ENCODE results near the gene ERGIC3. TPM values are rescaled to one million over a fixed set of nuclear protein-coding genes. Genes with fewer than 3 reads are reported as not detected.

The ERGIC3 gene
- total and polyA plus RNA-seq, 11 donors: 69.8 to 152 (median 101) TPM

DNA sequence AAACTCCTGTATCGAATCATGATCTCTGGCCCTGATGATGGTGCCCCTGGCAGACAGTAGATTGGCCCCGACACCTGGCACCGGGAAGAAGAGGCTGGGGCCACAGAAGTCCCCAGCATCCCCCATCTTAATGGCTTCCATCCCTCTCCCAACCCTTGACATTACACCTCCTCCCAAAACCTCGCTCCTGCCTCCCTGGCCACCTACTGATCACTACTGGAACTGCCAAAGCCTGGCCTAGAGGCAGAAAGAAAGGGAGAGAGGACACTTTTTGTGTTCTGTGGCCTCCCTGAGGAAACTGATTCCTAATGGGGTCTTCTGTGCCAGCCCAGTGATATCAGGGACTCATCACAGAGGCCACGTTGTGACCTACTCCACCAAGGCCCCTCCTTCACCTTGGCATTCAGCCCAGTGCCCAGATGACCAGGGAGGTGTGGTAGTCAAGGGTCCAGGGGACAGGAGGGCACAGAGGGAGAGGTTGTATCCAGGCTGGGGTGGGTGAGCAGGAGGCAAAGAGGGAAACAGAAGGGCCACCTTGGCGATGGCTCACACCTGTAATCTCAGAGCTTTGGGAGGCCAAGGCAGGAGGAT lies 18.5 kb upstream of the ERGIC3 start:
- H3K9me3 ChIP-seq: no peaks in the 10 kb centered on the region
- no peaks in the 10 kb centered on the region for H3K4me1 ChIP-seq
- no peak overlapping the region for H3K4me3 ChIP-seq
- TF ChIP-seq POLR2A (IDR thresholded peaks at IDR 0.05) (no peak), CTCF (IDR thresholded peaks at IDR 0.05) (peak in 10 of 12 donors; percentile 19 to 48 (median 32))
- no peaks in the 10 kb centered on the region for H3K36me3 ChIP-seq
- no peak overlapping the region for H3K27ac ChIP-seq
- 73 to 80% (median 77%) methylated on average over 6 of the region's 6 CpGs for WGBS, 4 donors
- intact Hi-C loops (cut with DNase I): no loop called here
- ATAC-seq: no peak
- no peak for DNase-seq
- H3K27me3 ChIP-seq: no peaks in the 10 kb centered on the region

GRCh38 chr20:35525639-35526038 lies 16.2 kb upstream of the ERGIC3 start:
- DNase-seq (no peak), ATAC-seq (no peak)
- Histone ChIP-seq H3K4me1 (no peaks in the 10 kb centered on the region), H3K4me3 (no peak overlapping the region), H3K36me3 (no peaks in the 10 kb centered on the region), H3K9me3 (no peaks in the 10 kb centered on the region), H3K27me3 (no peaks in the 10 kb centered on the region), H3K27ac (no peak overlapping the region)
- WGBS, 4 donors: 82 to 100% (median 97%) methylated on average over 1 of the region's 1 CpG
- TF ChIP-seq CTCF (IDR thresholded peaks at IDR 0.05) (no peak), POLR2A (IDR thresholded peaks at IDR 0.05) (no peak)
- intact Hi-C loops (cut with DNase I): no loop called here

DNA sequence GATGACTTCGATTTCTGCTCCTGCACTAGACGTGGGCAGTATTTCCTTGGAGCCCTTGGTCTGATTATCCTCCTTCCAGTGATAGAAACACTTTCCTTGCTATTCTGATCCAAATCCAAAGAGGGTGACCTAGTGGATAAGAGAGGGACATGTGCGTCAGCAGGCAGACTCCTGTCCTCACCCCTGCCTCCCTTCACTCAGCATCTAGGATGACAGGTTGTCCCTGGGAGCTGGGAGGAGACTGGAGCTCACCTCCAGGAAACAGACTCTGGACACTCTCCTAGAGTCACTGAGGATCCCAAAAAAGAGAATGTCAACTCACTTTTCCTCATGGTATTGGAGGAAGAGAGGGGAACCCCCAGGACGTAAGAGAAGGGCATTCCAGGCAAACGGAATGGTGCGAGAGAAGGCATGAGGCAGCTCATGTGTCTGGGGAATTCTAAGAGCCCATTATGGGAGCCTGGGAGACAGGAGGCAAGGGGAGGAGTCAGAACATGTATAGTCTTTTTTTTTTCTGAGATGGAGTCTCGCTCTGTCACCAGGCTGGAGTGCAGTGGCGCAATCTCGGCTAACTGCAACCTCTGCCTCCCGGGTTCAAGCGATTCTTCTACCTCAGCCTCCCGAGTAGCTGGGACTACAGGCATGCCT lies 14.6 kb upstream of the ERGIC3 start:
- intact Hi-C loops (cut with DNase I): no loop called here
- WGBS, 4 donors: 78 to 82% (median 79%) methylated on average over 12 of the region's 12 CpGs
- no peak for DNase-seq
- Histone ChIP-seq H3K4me1 (no peaks in the 10 kb centered on the region), H3K27ac (no peak overlapping the region), H3K4me3 (no peak overlapping the region), H3K36me3 (no peaks in the 10 kb centered on the region), H3K27me3 (no peaks in the 10 kb centered on the region), H3K9me3 (no peaks in the 10 kb centered on the region)
- no peak for TF ChIP-seq POLR2A (IDR thresholded peaks at IDR 0.05)
- no peak for TF ChIP-seq CTCF (IDR thresholded peaks at IDR 0.05)
- no peak for ATAC-seq

DNA sequence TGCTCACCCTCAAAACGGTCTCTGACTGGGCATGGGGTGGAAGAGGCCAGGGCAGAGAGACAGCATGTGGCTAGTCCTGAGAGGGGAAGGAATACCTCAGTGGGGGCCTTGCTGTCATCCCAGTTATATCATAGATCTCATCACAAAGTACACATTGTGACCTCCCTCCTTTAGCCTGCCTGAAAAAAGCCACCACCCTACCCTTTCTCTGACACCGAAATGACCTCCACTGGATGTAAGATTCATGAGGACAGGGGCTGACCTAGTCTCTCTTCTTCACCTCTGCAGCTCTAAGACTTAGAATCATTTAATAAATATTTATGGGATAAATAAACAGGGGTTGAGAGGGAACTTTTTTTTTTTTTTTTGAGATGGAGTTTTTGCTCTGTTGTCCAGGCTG lies 12.3 kb upstream of the ERGIC3 start, which contains the start of gene C20orf173:
Gene C20orf173 (minus strand): TSS at position 101 of the 400 bp plus-strand sequence. CDS start 279 bp downstream, outside the sequence.
- WGBS, 4 donors: 85 to 96% (median 87%) methylated on average over 2 of the region's 2 CpGs
- TF ChIP-seq POLR2A (IDR thresholded peaks at IDR 0.05) (no peak), CTCF (IDR thresholded peaks at IDR 0.05) (no peak)
- no peak for ATAC-seq
- Histone ChIP-seq H3K27me3 (no peaks in the 10 kb centered on the region), H3K4me3 (no peak within 1 kb of the TSS), H3K9me3 (no peaks in the 10 kb centered on the region), H3K36me3 (no peaks in the 10 kb centered on the region), H3K4me1 (no peaks in the 10 kb centered on the region), H3K27ac (no peak within 1 kb of the TSS)
- DNase-seq: no peak
- intact Hi-C loops (cut with DNase I): no loop called here

All from heart left ventricle (tissue), 16 donors.